ENCODE measurements around the gene DPH2.

- TF ChIP-seq CTCF (IDR thresholded peaks at IDR 0.05) (no peak), EZH2phosphoT487 (IDR thresholded peaks at IDR 0.05) (no peak)
Observed at GRCh38 chr1:43998000-43998378, 28.2 kb downstream of the DPH2 start.

All from neural progenitor cell (in vitro differentiated cells).